ENCODE data around the gene CNST.
A peak's percentile ranks its signal among the peaks of the same experiment; 100 is the strongest.

The CNST gene, protein sequence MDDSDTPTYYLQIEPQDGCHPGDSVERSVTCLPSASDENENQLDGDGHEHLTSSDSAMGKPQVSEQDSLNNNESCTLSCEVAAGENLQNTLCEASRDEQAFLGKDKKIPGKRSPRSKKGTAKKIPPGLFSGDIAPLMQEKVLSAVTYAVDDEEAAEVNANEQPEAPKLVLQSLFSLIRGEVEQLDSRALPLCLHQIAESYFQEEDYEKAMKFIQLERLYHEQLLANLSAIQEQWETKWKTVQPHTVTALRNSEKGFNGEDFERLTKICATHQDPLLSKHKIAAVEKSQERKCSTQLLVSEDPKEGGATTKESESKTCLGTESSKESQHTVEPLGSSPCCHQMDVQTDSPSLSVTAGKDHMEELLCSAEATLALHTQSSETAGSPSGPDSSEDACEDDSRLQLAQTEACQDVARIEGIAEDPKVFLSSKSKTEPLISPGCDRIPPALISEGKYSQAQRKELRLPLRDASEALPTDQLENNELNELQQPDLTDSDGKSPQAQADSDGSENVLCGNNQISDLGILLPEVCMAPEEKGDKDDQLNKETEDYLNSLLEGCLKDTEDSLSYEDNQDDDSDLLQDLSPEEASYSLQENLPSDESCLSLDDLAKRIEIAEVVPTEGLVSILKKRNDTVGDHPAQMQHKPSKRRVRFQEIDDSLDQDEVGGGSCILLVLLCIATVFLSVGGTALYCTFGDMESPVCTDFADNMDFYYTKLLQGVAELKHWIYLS

DNA sequence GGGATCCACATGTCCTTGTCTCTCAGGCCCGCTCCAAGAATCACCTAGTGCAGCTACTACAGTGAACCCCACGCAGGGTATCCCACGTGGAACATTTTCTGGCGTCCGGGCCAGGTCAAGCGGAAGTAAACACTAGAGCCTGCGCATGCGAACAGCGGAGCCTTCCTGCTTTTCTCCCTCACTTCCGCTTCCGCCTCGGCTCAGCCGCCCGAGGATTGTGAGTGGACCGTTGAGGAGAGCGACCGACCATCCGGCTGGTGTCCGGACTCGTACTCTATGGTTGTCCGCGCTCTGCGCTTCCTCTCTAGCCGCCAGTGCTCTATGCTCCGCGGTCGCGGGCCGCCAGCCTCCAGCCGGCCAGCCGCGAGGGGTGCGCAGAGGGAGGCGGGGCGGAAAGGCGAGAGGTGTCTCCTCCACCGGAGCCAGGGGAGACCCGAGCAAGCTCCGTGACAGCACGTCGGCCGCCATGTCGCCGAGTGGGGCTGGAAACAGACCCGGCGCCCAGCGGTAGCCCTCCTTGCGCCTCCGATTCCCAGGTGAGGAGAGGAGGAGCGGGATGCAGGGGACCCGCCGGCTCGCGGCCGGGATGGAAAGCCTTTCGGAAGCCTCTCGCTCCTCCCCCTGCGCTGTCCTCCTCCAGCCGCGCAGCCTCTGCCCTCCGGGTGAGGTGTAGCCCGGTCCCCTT, at the start of gene CNST, which contains the start of gene TFB2M:
Gene CNST, plus strand, starts transcription at position 329 of the 685 bp plus-strand sequence. CDS start 25,107 bp downstream, outside the sequence.
Gene TFB2M, minus strand, starts transcription at position 134 of the 685 bp plus-strand sequence. Its CDS starts 123 bp downstream, at position 11.
- TF ChIP-seq, protein P1, sequence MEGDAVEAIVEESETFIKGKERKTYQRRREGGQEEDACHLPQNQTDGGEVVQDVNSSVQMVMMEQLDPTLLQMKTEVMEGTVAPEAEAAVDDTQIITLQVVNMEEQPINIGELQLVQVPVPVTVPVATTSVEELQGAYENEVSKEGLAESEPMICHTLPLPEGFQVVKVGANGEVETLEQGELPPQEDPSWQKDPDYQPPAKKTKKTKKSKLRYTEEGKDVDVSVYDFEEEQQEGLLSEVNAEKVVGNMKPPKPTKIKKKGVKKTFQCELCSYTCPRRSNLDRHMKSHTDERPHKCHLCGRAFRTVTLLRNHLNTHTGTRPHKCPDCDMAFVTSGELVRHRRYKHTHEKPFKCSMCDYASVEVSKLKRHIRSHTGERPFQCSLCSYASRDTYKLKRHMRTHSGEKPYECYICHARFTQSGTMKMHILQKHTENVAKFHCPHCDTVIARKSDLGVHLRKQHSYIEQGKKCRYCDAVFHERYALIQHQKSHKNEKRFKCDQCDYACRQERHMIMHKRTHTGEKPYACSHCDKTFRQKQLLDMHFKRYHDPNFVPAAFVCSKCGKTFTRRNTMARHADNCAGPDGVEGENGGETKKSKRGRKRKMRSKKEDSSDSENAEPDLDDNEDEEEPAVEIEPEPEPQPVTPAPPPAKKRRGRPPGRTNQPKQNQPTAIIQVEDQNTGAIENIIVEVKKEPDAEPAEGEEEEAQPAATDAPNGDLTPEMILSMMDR (IDR thresholded peaks at IDR 0.05; ENCODE audit: low read depth, low read length), result no peak
- peak; percentile 99 for DNase-seq (ENCODE audit: low read depth, low spot score)
- in situ Hi-C loops (cut with HindIII; ENCODE audit: low sequenced_read_pairs), result no loop called here
- H3K4me3 ChIP-seq (ENCODE audit: low read depth, low read length), result peak within 1 kb of the TSS; percentile 78

DNA sequence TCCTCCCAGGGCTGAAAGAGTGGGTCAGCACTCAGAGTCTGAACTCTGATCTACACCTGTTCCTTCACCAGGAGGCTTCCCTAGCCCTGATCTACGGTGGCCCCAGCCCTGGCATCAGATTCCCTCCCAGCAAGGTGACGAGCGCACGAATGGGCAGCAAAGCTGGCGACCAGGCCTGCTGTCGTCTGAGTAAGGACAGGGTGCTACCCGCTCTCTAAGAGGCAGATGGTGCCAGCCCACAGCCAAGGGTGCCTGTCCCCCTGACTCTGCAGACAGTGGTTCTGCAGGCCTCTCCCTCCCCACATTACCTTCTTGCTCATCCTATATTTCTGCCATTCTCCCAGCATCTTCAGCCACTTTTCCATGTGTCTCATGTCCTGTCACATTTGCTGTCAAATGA, 48.9 kb upstream of the CNST start:
- no peak overlapping the region for H3K4me3 ChIP-seq (ENCODE audit: low read depth, low read length)
- DNase-seq (ENCODE audit: low read depth, low spot score), result no peak
- in situ Hi-C loops (cut with HindIII; ENCODE audit: low sequenced_read_pairs), result no loop called here

DNA sequence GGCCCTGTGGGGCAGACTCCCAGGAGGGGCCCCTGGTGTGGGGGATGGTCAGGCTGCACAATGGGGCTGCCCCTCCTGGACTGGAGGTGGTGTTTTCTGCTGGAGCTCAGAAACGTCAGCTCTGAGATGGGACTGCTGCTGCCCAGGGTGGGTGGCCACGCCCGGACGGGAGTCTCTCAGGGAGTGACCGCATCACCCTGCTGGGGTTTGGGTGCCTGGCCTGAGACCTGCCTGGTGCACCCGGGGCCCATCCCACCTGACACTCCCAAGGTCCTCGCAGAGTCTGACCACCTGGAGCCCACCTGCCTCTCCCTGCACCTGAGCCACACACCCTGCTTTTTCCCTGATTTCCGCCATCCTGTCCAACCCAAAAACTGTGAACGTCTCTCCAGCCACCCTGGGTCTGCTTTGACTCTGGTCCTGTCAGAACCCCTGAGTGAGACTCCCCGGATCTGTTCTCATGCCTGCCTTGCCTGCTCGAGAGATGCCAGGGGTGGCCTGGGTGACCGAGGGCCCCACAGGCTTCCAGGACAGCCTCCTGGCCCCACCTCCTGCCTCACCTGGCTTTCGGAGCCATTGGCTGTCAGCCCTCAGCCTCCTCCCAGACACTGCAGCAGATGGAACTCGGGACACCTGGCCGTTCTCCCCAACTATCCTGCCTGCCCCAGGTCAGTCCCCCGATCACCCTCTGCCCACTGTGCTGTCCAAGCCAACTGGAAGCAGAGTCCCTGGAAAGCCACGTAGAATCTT, 47.6 kb upstream of the CNST start:
- DNase-seq (ENCODE audit: low read depth, low spot score), result no peak
- H3K4me3 ChIP-seq (ENCODE audit: low read depth, low read length), result no peak overlapping the region
- in situ Hi-C loops (cut with HindIII; ENCODE audit: low sequenced_read_pairs), result no loop called here
- TF ChIP-seq, protein P1 (IDR thresholded peaks at IDR 0.05; ENCODE audit: low read depth, low read length), result no peak

More for the DNA sequence above, 48.9 kb upstream of the CNST start:
- TF ChIP-seq, protein P1 (IDR thresholded peaks at IDR 0.05; ENCODE audit: low read depth, low read length), result no peak

DNA sequence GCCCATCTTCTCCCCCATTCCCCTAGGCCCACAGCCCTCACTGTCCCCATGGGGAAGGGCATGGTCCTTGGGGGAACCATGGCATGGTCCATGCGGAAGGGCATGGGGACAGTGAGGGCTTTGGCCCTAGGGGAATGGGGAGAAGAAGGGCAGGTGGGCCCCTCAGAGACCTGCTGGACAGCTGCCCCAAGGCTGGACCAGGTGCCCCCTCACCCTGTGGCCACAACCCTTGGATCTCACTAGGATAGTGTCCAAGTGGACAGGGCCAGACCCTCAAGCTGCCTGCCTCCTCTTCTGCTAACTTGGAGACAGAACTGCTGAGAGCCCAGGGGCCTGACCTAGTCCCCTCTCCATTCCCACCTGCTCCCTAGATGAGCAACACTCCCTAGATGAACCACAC, 46.7 kb upstream of the CNST start:
- DNase-seq (ENCODE audit: low read depth, low spot score), result no peak
- no peak overlapping the region for H3K4me3 ChIP-seq (ENCODE audit: low read depth, low read length)
- TF ChIP-seq, protein P1 (IDR thresholded peaks at IDR 0.05; ENCODE audit: low read depth, low read length), result no peak
- in situ Hi-C loops (cut with HindIII; ENCODE audit: low sequenced_read_pairs), result no loop called here

DNA sequence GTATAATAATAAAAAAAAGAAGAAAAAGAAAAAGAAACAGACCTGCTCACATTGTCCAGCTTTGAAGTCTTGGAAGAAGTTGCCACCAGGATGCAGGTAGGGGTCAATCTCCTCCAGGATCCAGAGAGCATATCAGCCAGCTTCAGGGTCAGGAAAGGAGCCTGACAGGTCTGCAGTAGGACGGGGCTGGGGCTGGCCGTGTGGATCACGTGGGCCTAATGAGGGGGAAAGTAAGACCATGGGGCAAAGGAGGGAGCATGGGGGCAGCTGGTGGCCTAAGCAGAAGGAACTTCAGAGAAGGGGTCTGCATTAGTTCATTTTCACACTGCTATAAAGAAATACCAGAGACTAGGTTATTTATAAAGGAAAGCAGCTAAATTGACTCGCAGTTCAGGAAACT, 39.9 kb upstream of the CNST start:
- H3K4me3 ChIP-seq (ENCODE audit: low read depth, low read length), result no peak overlapping the region
- in situ Hi-C loops (cut with HindIII; ENCODE audit: low sequenced_read_pairs), result no loop called here
- TF ChIP-seq, protein P1 (IDR thresholded peaks at IDR 0.05; ENCODE audit: low read depth, low read length), result no peak
- DNase-seq (ENCODE audit: low read depth, low spot score), result no peak

DNA sequence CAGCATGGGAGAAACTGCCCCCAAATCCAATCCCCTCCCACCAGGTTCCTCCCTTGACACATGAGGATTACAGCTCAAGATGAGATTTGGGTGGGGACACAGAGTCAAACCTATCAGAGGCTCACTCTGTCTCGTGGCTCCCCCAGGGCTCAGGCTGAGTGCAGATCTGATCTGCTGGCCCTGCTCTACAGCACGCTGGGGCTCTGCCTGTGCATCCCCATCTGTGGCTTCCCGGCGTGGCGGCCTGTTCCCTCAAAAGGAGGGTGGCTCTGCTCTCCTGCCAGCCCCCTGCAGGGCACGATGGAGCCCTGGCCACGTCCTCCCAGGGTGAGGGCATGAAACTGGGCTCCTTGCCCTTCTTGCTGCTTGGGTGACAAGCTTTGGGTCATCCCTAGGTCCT, 39.3 kb upstream of the CNST start:
- in situ Hi-C loops (cut with HindIII; ENCODE audit: low sequenced_read_pairs), result no loop called here
- no peak overlapping the region for H3K4me3 ChIP-seq (ENCODE audit: low read depth, low read length)
- no peak for DNase-seq (ENCODE audit: low read depth, low spot score)
- TF ChIP-seq, protein P1 (IDR thresholded peaks at IDR 0.05; ENCODE audit: low read depth, low read length), result no peak

Measured in astrocyte of the spinal cord (primary cell).